Mesendoderm (in vitro differentiated cells): ENCODE data around the gene NDUFAF2.
A peak's percentile ranks its signal among the peaks of the same experiment; 100 is the strongest.

Source experiments
- DNase-seq: peaks from one replicate; pipeline ENCODE4 v3.0.0; 2013
- H2AK5ac ChIP-seq: 2 replicates; pipeline ENCODE4 v1.6.1; 2013; ENCODE audit warnings: low read length, inconsistent platforms
- H2BK120ac ChIP-seq: 2 replicates; pipeline ENCODE4 v1.6.1; 2013; ENCODE audit warnings: low read depth, mild to moderate bottlenecking, low read length, moderate library complexity, mixed read lengths
- H2BK15ac ChIP-seq: replicated peaks from 2 replicates; pipeline ENCODE4 v1.6.1; 2013; ENCODE audit warnings: low read depth, mild to moderate bottlenecking, moderate library complexity
- H2BK5ac ChIP-seq: 2 replicates; pipeline ENCODE4 v1.6.1; 2013; ENCODE audit warnings: low read length, inconsistent platforms
- H3K18ac ChIP-seq: 2 replicates; pipeline ENCODE4 v1.6.1; 2013; ENCODE audit warnings: mild to moderate bottlenecking, low read length, mixed read lengths
- H3K23ac ChIP-seq: one replicate; pipeline ENCODE4 v1.6.1; 2013; ENCODE audit warnings: low read length
- H3K27ac ChIP-seq: 2 replicates; pipeline ENCODE4 v1.5.1; 2013; ENCODE audit warnings: low read depth, mild to moderate bottlenecking, inconsistent platforms, low read length, moderate library complexity
- H3K27me3 ChIP-seq: 2 replicates; pipeline ENCODE4 v1.6.1; 2013; ENCODE audit warnings: low read length, control low read depth, mild to moderate bottlenecking, inconsistent platforms; ENCODE audit not compliant: insufficient read depth, poor library complexity
- H3K36me3 ChIP-seq: 2 replicates; pipeline ENCODE4 v1.6.1; 2013; ENCODE audit warnings: low read length, inconsistent platforms; ENCODE audit not compliant: control insufficient read depth, insufficient read depth
- H3K4ac ChIP-seq: one replicate; pipeline ENCODE4 v1.6.1; 2013; ENCODE audit warnings: low read depth, mild to moderate bottlenecking, low read length, moderate library complexity
- H3K4me1 ChIP-seq: 2 replicates; pipeline ENCODE4 v1.6.1; 2013; ENCODE audit warnings: low read depth, low read length, inconsistent platforms; ENCODE audit not compliant: control insufficient read depth
- H3K4me2 ChIP-seq: 2 replicates; pipeline ENCODE4 v1.6.1; 2013; ENCODE audit warnings: low read length
- H3K4me3 ChIP-seq: 2 replicates; pipeline ENCODE4 v1.5.1; 2013; ENCODE audit warnings: mild to moderate bottlenecking, low read length
- H3K56ac ChIP-seq: one replicate; pipeline ENCODE4 v1.6.1; 2013; ENCODE audit warnings: low read length
- H3K79me1 ChIP-seq: 2 replicates; pipeline ENCODE4 v1.6.1; 2013; ENCODE audit warnings: low read length, inconsistent platforms
- H3K79me2 ChIP-seq: 2 replicates; pipeline ENCODE4 v1.6.1; 2013; ENCODE audit warnings: mild to moderate bottlenecking, low read length; ENCODE audit not compliant: control insufficient read depth, insufficient read depth
- H3K9ac ChIP-seq: 2 replicates; pipeline ENCODE4 v1.6.1; 2013; ENCODE audit warnings: low read length, inconsistent platforms
- H4K5ac ChIP-seq: one replicate; pipeline ENCODE4 v1.6.1; 2013; ENCODE audit warnings: low read length
- H4K8ac ChIP-seq: one replicate; pipeline ENCODE4 v1.6.1; 2013; ENCODE audit warnings: low read depth, mild to moderate bottlenecking, control low read depth, low read length, moderate library complexity
- WGBS: extraction: QIAGEN DNeasy Blood & Tissue Kit; methylation state at CpG from one replicate; pipeline ENCODE4 v1.1.7; 2013; ENCODE audit warnings: low lambda C conversion rate, missing lambda C conversion rate; ENCODE audit not compliant: insufficient coverage; ENCODE audit errors: extremely low coverage; 5-methylcytosine and 5-hydroxymethylcytosine counted together

Gene NDUFAF2

GRCh38 chr5:61168951-61169350 lies 223.9 kb downstream of the NDUFAF2 start:
- no peak overlapping the region for H3K9ac ChIP-seq
- no peak overlapping the region for H3K56ac ChIP-seq
- no peak overlapping the region for H4K5ac ChIP-seq
- no peaks in the 10 kb centered on the region for H3K27me3 ChIP-seq
- no peak overlapping the region for H3K27ac ChIP-seq
- H3K4me2 ChIP-seq, result no peak overlapping the region
- H3K18ac ChIP-seq, result no peak overlapping the region
- no peak overlapping the region for H2BK5ac ChIP-seq
- no peaks in the 10 kb centered on the region for H3K36me3 ChIP-seq
- H3K4me1 ChIP-seq, result no peaks in the 10 kb centered on the region
- no peak overlapping the region for H2BK120ac ChIP-seq
- no peaks in the 10 kb centered on the region for H3K79me1 ChIP-seq
- H2BK15ac ChIP-seq, result no peak overlapping the region
- H3K4me3 ChIP-seq, result no peak overlapping the region
- H3K4ac ChIP-seq, result no peak overlapping the region
- H2AK5ac ChIP-seq, result no peak overlapping the region
- peaks cover under 1% of the 10 kb centered on the region for H3K79me2 ChIP-seq
- no peak overlapping the region for H4K8ac ChIP-seq
- WGBS, result 100% methylated on average over 3 of the region's 8 CpGs
- no peak overlapping the region for H3K23ac ChIP-seq
- DNase-seq, result peak; percentile 60

GRCh38 chr5:61171479-61171878 lies 226.5 kb downstream of the NDUFAF2 start:
- H3K36me3 ChIP-seq, result no peaks in the 10 kb centered on the region
- no peak overlapping the region for H3K9ac ChIP-seq
- H3K4me1 ChIP-seq, result no peaks in the 10 kb centered on the region
- H2BK5ac ChIP-seq, result no peak overlapping the region
- no peak overlapping the region for H3K4me3 ChIP-seq
- no peak overlapping the region for H4K8ac ChIP-seq
- no peaks in the 10 kb centered on the region for H3K27me3 ChIP-seq
- H2BK120ac ChIP-seq, result no peak overlapping the region
- no peak overlapping the region for H3K56ac ChIP-seq
- H3K4ac ChIP-seq, result no peak overlapping the region
- no peak overlapping the region for H3K27ac ChIP-seq
- H3K79me1 ChIP-seq, result no peaks in the 10 kb centered on the region
- no peak overlapping the region for H2BK15ac ChIP-seq
- no peak for DNase-seq
- no CpG with 5 or more reads among the region's 1 CpG for whole genome bisulfite sequencing
- H3K4me2 ChIP-seq, result no peak overlapping the region
- H3K23ac ChIP-seq, result no peak overlapping the region
- no peak overlapping the region for H4K5ac ChIP-seq
- no peak overlapping the region for H2AK5ac ChIP-seq
- no peaks in the 10 kb centered on the region for H3K79me2 ChIP-seq
- no peak overlapping the region for H3K18ac ChIP-seq

- Histone ChIP-seq H3K9ac (no peak overlapping the region), H3K18ac (no peak overlapping the region), H3K56ac (no peak overlapping the region), H3K23ac (no peak overlapping the region), H3K4me2 (no peak overlapping the region), H3K4me1 (no peaks in the 10 kb centered on the region), H3K27me3 (no peaks in the 10 kb centered on the region), H3K79me2 (no peaks in the 10 kb centered on the region), H3K36me3 (no peaks in the 10 kb centered on the region), H2AK5ac (no peak overlapping the region), H3K79me1 (no peaks in the 10 kb centered on the region), H2BK15ac (no peak overlapping the region), H4K8ac (no peak overlapping the region), H4K5ac (no peak overlapping the region), H2BK5ac (no peak overlapping the region), H3K4me3 (no peak overlapping the region), H2BK120ac (no peak overlapping the region), H3K4ac (no peak overlapping the region), H3K27ac (no peak overlapping the region)
- no peak for DNase-seq
- no CpG with 5 or more reads among the region's 3 CpGs for WGBS
Observed at GRCh38 chr5:61176631-61177030, 231.6 kb downstream of the NDUFAF2 start.

- no peak overlapping the region for H2BK5ac ChIP-seq
- no peak overlapping the region for H3K4me2 ChIP-seq
- no peak for DNase-seq
- no peak overlapping the region for H2AK5ac ChIP-seq
- H3K4me1 ChIP-seq, result no peaks in the 10 kb centered on the region
- H3K4ac ChIP-seq, result no peak overlapping the region
- H4K5ac ChIP-seq, result no peak overlapping the region
- H4K8ac ChIP-seq, result no peak overlapping the region
- H3K18ac ChIP-seq, result no peak overlapping the region
- no peaks in the 10 kb centered on the region for H3K79me1 ChIP-seq
- H3K4me3 ChIP-seq, result no peak overlapping the region
- H3K27me3 ChIP-seq, result no peaks in the 10 kb centered on the region
- H3K79me2 ChIP-seq, result no peaks in the 10 kb centered on the region
- no peaks in the 10 kb centered on the region for H3K36me3 ChIP-seq
- no peak overlapping the region for H3K27ac ChIP-seq
- no peak overlapping the region for H3K23ac ChIP-seq
- H3K9ac ChIP-seq, result no peak overlapping the region
- no peak overlapping the region for H2BK120ac ChIP-seq
- no CpG with 5 or more reads among the region's 3 CpGs for WGBS
- no peak overlapping the region for H2BK15ac ChIP-seq
- no peak overlapping the region for H3K56ac ChIP-seq
Observed at GRCh38 chr5:61177070-61177469, 232.1 kb downstream of the NDUFAF2 start.

- Histone ChIP-seq H2BK120ac (no peak overlapping the region), H3K4me2 (no peak overlapping the region), H2BK15ac (no peak overlapping the region), H3K79me2 (no peaks in the 10 kb centered on the region), H3K4ac (no peak overlapping the region), H4K8ac (no peak overlapping the region), H2BK5ac (no peak overlapping the region), H3K23ac (no peak overlapping the region), H3K27me3 (no peaks in the 10 kb centered on the region), H3K79me1 (no peaks in the 10 kb centered on the region), H3K18ac (no peak overlapping the region), H3K36me3 (no peaks in the 10 kb centered on the region), H3K4me1 (no peaks in the 10 kb centered on the region), H3K27ac (no peak overlapping the region), H3K4me3 (no peak overlapping the region), H3K9ac (no peak overlapping the region), H3K56ac (no peak overlapping the region), H4K5ac (no peak overlapping the region), H2AK5ac (no peak overlapping the region)
- no CpG with 5 or more reads among the region's 7 CpGs for WGBS
- no peak for DNase-seq
Observed at GRCh38 chr5:61177716-61178115, 232.7 kb downstream of the NDUFAF2 start.

GRCh38 chr5:61178702-61179101 lies 233.7 kb downstream of the NDUFAF2 start:
- no peak overlapping the region for H3K23ac ChIP-seq
- H2BK15ac ChIP-seq, result no peak overlapping the region
- H3K27me3 ChIP-seq, result no peaks in the 10 kb centered on the region
- H4K8ac ChIP-seq, result no peak overlapping the region
- H3K79me1 ChIP-seq, result no peaks in the 10 kb centered on the region
- no peaks in the 10 kb centered on the region for H3K4me1 ChIP-seq
- DNase-seq, result no peak
- H3K27ac ChIP-seq, result no peak overlapping the region
- no peak overlapping the region for H2BK5ac ChIP-seq
- H3K18ac ChIP-seq, result no peak overlapping the region
- no peaks in the 10 kb centered on the region for H3K36me3 ChIP-seq
- no peaks in the 10 kb centered on the region for H3K79me2 ChIP-seq
- H3K56ac ChIP-seq, result no peak overlapping the region
- no CpG with 5 or more reads among the region's 4 CpGs for WGBS
- no peak overlapping the region for H3K4ac ChIP-seq
- H3K4me2 ChIP-seq, result no peak overlapping the region
- no peak overlapping the region for H4K5ac ChIP-seq
- no peak overlapping the region for H2BK120ac ChIP-seq
- no peak overlapping the region for H3K4me3 ChIP-seq
- no peak overlapping the region for H2AK5ac ChIP-seq
- no peak overlapping the region for H3K9ac ChIP-seq
